CD1c-positive myeloid dendritic cell (primary cell): Measurements from ENCODE around the gene TRIM2.

Source experiments
- DNase-seq: peaks from one replicate; pipeline ENCODE4 v3.0.0-alpha.2; 2016; ENCODE audit errors: extremely low spot score

TRIM2 gene

DNA sequence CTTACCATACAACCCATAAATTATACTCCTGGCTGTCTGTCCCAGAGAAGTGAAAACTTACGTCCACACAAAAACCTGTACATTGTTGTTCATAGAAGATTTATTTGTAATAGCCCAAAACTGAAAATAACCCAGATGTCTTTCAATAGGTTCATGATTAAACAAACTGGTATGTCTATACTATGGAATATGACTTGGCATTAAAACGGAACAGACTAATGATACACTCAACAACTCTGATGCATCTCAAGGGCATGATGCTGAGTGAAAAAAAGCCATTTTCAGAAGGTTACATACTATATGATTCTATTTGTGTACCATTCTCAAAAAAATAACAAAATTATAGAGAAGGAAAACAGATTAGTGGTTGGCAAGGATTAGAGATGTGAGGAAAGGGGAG lies 128.7 kb downstream of the TRIM2 start:
- DNase-seq, result no peak

DNA sequence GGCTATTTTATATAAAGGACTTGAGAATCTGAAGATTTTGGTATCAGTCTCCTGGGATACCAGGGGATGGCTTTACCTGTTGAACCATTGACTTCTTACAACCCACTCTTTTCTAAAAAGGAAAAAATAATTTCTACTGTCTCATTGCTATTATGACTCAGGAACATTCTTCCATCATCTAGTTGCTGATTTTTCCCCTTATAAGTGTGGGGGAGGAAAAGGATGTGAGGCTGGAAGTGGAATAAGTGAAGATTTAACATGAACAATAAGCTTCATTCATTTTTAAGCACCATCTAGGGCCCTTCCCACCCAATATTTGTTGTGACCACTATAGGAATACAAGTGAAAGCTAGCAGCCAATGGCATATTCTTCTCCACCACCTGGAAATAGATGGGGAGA lies 129.6 kb downstream of the TRIM2 start:
- DNase-seq, result no peak

DNA sequence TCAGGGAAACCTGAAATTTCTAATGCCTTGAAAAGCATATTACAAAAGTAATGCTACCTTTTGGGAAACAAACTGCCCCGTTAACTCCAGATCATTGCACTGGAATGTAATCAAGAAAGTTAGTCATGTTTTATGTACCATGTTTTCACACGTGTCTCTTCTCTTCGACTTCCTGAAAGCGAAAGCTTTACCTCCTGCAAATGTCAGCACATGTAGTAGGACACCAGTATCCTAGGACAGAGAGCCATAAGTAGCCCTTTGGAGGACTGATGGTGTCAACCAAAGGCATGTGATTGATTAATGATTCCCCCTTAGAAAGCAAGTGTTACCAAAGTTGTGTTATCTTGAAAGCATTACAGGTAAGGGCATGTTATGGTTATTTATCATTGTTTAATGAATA lies 131.4 kb downstream of the TRIM2 start:
- DNase-seq, result no peak

DNA sequence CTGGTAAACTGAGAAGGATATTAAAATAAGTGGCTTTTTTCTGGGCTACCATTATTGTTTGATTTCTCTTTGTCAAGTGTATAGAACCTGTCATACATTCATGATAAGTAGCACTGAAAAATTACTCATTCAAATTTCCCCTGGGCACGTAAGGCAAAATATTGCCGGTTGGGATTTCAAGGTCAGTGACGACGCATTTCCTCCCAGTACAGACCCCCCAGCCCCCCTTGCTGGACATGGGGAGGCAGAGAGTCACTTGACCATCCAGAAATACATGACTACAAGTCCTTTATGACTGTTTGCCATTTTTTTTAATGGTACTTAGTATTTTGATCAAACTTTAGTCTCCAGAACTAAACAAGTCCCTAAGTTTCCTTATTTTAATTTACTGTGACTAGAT lies 133.4 kb downstream of the TRIM2 start:
- DNase-seq, result no peak

DNA sequence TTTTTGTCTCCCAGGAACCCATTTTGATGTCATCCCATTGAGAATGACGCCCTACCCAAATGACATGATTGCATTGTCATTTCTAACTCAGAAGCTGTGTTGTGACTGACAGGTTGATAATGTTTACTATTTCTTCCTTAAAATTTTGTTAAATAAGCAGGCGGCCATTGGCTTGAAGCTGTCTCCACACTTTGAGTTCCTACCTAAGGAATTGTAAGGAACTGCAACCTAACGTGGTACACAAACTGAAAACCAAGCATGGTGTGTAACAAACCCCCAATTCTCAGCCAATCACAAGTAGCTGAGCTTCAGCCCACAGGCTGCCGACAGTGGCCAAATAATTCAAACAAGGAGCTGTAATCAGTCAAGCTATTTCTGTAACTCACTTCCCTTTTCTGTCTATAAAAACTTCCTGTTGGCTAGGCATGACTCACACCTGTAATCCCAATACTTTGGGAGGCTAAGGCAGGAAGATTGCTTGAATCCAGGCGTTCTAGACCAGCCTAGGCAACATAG lies 137.4 kb downstream of the TRIM2 start:
- DNase-seq, result peak; percentile 78

DNA sequence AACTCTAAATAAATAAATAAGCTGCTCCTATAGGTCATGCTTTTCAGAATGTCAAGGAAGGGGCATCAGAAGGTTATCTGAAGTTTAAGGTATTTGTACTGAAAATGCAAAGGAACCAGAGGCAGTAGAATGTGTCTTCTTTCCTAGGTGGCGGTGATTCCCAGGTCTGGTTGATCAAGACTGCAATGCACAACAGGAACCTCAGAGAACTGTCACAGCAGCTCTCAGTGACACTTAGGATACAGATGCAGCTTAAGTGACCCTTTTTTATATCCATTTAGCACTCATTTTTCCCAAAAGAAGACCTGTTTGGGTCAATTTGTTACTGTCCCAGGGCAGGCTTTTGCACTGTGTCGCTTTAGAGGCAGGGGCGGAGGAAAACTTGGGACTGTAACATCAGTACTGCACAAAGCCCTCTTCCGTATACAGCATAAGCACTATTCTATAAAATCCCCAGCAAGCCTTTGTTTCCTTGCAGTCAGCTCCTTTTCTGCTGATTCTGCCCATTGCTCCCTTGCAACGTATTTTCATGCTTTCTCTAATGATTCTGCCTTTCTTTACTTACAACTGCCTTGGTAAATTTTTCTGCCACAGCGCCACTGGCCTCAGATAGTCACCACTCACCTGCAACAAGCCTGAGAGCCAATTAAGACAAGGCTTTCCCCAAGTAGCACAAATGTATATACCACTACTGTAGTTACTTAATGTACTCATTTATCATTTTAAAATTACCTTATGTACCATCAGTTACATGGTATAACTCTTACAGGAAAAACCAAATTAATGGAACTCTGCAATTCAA lies 138.7 kb downstream of the TRIM2 start:
- DNase-seq, result no peak

DNA sequence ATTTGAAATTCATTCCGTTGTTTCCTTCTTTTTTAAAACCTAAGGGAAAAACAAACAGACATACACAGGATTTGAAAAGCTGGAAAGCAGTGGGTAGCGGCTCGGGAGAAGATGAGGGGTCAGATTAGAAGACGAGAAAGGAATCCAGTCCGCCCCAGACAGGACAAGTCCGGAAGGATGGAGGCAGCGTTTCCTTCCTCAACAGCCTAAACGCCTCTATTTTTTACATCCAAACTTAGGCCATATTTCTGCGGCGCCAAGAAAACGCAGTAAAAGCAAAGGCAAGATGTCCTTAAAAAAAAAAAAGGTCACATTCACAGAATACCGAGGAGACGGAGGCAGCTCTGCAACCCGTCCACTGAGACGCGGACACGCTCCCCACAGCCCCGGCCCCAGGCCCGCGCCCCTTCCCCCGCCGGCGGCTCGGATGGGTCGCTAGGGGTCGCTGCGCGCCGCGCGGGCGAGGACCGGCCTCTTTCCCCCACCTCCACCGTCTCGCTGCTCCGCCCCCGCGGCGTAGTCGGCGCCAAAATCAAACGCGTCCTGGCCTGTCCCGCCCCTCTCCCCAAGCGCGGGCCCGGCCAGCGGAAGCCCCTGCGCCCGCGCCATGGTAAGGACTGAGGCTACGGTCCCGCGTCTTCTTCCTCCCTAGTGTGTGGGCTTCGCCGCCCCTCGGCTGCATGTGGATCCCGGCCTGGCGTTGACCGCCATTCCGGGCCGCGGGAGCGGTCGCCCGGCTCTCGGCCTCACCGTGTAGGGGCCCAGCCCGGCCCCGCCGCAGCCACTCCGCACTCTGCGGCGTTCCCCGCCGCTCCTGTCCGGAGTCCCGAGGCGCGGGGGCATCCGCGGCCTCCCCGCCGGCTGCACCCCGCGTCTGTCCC lies 140.1 kb downstream of the TRIM2 start, which contains the start of gene MND1:
MND1 (plus strand) TSS at position 558 of the 881 bp plus-strand sequence; CDS start at position 608, 50 bp downstream.
- peak; percentile 89 for DNase-seq

DNA sequence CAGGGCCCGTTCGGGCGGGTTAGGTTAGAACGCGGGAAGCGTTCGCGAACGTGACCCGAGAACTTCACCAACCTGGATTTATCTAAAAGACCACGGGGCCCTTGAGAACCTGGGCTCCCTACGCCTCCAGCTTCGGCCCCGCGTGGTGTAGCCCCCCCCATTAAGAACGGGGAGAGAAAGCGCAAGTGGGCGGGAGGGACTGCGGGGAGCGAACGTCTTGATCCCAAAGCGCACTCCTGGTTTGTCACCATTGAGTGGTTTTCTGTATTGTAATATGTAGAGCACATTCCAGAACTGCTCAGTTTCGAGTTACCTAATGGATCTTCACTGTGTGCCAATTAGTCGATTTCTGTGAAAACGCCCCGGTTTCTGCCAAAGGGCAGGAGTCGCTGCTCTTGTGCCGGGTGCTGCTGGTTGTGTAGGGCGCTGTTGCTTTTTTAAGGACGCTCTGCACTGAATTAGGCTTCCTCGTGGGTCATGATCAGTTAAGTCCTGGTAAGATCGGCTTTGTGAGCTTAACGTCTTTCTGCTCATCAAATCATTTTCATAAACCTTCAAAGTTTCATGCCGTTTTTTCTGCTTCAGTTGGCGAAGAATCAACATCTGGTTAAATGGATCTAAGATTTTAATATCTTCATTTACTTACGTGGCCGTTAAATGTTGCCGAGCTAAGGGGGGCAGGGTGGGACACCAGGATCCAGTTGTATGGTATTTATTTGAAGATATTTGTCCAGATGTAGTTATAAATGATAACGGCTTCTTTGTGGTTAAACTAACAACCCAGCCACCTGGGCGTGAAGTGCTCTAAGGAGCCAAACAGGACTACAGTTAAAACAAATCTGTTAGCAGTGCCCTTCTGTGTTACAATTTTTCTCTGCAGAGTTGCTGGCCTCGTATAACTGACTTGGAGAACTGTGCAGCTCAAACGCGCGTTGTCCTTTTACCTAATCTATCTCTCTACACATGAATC lies 141.1 kb downstream of the TRIM2 start:
- DNase-seq, result peak; percentile 69

DNA sequence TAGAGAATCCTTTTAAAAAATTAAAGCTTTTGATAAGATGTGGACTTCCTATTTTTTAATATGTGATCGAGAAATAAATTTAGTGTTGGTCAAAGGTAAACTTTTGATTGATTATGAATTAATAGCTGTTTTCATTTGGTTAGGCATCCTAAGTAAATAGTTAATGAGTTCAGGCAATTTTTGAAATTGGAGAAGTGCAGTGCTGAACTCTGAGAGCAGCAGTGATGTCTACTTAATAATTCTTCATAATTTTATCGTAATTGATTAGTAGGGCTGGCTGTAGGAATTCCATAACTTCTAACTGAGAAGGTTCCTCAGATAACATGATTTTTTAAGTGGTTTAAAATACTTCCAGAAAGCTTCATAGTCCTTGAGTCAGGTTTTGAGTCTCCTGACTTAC lies 141.8 kb downstream of the TRIM2 start:
- no peak for DNase-seq

DNA sequence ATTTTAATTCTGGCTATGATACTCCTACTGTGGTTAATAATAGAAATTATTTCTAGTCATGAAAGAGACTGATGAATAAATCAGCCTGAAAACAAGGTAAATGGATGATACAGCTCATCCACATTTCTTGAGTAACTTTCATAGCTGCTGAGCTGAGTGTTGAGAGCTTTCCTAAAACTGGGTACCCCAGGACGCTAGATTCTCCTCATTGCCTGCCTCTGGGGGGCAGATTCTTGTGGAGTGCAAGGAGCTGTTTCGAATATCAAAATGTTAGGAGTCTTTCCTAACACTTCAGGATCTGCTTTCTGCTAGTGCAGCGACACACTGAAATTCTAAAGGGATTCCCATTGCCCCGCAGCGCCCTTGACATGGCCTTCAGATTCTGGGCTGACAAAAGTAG lies 142.3 kb downstream of the TRIM2 start:
- no peak for DNase-seq

DNA sequence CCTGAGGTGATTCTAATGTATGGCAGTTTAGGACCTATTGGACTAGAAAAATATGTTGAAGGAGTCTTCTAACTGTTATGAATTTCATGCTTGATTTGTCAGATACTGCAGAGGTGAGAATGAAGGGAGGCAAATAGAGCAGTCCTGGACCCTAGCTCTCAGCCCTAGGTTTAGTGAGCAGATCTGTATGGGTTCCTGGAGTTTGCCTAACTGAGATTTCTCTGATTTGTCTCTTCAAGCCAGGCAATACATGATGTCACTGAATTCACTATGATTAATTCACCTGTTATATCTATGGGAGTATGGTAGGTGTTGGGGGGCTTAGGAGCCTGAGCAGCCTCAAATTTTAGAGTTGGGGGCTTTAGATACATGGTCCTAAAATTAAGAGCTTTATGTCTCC lies 142.9 kb downstream of the TRIM2 start:
- no peak for DNase-seq

DNA sequence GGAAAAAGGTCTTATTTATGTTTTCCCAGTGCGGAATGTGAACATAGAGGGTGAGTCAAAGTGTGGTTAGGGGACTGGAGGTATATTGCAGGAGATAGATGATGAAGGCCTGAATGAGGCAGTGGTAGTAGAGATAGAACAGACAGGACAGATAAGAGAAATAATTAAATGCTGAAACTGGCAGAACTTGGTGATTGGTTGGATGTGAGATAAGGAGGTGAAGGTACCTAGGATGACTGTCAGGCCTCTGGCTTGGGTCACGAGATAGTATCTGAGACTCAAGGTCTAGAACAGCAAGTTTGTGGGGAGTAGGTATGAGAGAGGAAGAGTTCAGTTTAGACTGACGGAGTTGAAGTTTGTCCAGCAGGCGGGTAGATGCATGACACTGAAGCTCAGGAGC lies 143.8 kb downstream of the TRIM2 start:
- DNase-seq, result no peak

DNA sequence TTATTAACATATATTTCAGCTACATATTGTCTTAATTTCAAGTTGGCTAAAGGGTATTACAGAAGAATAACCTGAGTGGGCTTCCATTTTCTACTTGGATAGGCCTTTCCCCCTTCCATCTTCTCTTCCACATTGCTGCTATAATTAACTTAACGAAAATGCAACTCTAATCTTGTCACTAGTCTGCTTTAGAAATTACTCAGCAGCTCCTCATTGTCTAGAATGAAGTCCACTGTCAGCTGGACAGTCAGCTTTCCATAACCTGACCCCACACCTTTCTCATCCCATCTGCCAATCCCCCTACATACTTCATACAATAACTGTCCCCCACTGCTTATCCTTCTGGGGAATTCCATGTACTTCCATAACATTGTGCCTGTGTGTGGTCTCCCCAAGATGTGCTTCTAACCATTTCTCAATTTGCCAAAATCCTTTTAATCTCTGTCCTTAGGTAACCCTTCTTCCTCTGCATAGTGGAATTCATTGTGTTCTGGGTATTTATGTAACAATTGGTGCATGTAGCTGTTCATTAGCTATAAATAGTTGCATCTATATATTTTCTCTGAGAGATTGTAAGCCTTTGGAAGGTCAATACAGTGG lies 145.1 kb downstream of the TRIM2 start:
- no peak for DNase-seq

DNA sequence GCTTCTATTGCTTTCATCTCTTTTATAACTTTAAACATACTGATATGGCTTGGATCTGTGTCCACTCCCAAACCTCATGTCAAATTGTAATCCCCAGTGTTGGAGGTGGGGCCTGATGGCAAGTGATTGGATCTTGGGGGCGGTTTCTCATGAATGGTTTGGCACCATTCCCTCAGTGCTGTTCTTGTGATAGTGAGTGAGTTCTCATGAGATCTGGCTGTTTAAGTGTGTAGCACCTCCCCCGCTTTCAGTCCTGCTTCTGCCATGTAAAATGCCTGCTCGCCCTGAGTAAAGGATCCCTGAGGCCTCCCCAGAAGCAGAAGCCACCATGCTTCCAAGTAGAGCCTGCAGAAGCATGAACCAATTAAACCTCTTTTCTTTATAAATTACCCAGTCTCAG lies 157.9 kb downstream of the TRIM2 start:
- DNase-seq, result no peak

DNA sequence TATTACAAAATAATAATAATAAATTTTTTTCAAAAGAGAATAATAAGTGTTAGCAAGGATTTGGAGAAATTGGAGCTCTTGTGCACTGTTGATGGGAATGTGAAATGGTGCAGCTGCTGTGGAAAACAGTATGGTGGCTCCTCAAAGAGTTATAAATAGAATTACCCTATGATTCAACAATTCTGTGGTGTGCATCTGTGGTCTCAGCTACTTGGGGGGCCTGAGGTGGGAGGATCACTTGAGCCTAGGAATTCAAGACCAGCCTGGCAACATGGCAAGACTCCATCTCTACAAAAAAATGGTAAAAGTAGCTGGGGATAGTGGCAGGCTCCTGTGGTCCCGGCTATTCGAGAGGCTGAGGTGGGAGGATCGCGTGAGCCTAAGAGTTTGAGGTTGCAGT lies 159.8 kb downstream of the TRIM2 start:
- no peak for DNase-seq

DNA sequence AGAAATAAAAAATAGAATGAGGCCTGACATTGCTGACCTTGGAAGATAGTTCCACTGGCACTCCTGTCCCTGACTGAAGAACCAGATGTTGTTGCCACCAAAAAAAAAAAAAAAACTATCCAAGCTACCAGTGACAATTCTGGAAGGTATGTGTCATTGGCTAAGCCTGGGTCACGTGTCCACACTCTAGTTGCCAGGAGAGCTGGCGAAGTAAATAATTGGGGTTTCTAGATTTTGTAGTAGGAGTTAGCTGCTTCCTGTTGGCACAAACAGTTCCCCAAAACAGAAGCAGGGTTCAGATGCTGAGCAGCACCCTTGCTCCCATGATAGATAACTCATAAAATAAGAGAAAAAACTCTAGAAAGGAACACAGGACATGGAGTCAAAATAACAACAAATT lies 160.8 kb downstream of the TRIM2 start:
- peak; percentile 87 for DNase-seq

DNA sequence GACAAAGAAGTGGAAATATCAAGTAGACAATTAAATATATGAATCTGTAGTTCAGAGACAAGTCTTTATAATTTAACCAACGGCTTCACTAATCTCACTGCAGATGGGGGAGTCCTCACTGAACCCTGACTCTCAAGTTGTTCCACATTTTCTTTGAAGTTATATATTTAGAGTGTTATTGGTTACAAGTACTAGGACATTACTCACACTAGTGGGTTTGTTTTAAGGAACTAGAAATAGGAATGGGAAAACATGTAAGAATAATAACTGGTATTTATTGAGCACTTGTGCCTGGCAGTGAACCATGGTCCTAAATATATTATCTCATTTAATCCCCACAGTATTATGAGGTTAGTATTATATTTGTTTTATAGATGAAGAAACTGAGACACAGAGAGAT lies 162.2 kb downstream of the TRIM2 start:
- DNase-seq, result peak; percentile 56

DNA sequence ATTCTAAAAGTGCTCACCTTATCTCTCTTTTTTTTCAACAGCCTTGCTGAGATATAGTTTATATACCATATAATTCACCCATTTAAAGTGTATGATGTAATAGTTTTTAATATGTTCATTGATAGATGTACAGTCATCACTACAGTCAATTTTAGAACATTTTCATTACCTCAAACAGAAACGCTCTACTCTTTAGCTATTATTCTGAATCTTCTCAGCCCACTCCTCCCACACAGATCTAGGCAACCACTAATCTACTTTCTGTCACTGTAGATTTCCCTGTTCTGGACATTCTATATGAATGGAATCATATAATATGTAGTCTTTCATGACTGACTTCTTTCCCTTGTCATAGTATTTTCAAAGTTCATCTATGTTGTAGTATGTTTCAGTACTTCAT lies 162.8 kb downstream of the TRIM2 start:
- peak; percentile 56 for DNase-seq

DNA sequence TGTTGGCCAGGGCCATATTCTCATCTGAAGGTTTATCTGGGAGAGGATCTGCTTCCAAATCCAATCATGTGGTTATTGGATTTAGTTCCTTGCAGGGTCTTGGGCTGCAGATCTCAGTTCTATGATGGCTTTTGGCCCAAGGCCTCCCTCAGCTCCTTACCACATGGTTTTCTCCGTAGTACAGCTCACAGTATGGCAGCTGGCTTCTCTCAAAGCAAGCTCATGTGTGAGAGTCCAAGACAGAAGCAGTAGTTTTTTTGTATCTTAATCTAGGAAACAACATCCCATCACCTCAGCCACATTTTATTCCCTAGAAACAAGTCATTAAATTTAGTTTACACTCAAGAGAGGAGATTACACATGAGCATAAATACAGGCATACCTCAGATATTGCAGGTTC lies 164.8 kb downstream of the TRIM2 start:
- DNase-seq, result no peak

DNA sequence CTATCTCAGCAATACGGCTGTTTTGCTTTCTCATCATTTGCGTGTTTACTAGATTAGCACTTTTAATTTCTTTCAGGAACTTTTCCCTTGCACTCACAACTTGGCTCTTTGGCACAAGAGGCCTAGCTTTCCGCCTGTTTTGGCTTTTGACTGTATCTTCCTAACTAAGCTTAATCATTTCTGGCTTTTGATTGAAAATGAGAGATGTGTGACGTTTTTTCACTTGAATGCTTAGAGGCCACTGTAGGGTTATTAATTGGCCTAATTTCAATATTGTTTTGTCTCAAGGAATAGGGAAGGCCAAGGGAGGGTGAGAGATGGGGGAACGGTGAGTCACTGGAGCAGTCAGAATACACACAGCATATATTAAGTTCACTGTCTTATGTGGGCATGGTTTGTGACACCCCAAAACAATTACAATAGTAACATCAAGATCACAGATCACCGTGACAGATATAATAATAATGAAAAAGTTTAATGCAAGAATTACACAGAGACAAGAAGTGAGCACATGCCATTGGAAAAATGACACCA lies 167.5 kb downstream of the TRIM2 start:
- DNase-seq, result no peak
